OCI-LY7 (cell line): ENCODE measurements around the gene PLPP3. TPM values are rescaled to one million over a fixed set of nuclear protein-coding genes. Genes with fewer than 3 reads are reported as not detected.

Source experiments
- BruUV-seq: library from RNA; stranded (reverse); fragments of 400-500 nt; replicated peaks from 2 replicates; lab custom pipeline; 2021; lab: Mats Ljungman, UMichigan
- CTCF ChIA-PET: fragments of 300-600 bp; sonication (Branson Sonifier 250); formaldehyde crosslinking; loops from one replicate; lab custom pipeline; 2022; ENCODE audit warnings: antibody characterized with exemption; ENCODE audit not compliant: unreplicated experiment; lab: Charles Lee
- POLR2A ChIA-PET: fragments of 300-600 bp; sonication (Branson Sonifier 250); formaldehyde crosslinking; loops from one replicate; lab custom pipeline; 2022; ENCODE audit warnings: antibody characterized with exemption; lab: Charles Lee
- DNase-seq: peaks from one replicate; pipeline ENCODE4 v3.0.0-alpha.2; 2015; ENCODE audit warnings: low spot score
- H2AFZ ChIP-seq: fragments of 200-600 bp; sonication (generic), shearing (Covaris generic); 2 replicates; pipeline ENCODE4 v1.6.1; 2014; ENCODE audit warnings: mild to moderate bottlenecking, antibody characterized with exemption, low read length, moderate library complexity
- H3K27ac ChIP-seq: fragments of 200-600 bp; sonication (generic); 2 replicates; pipeline ENCODE4 v1.5.1; 2014; ENCODE audit warnings: mixed run types, low read depth, mild to moderate bottlenecking, moderate library complexity, low read length, inconsistent platforms; ENCODE audit not compliant: poor library complexity, severe bottlenecking
- H3K36me3 ChIP-seq: fragments of 200-600 bp; sonication (generic); 2 replicates; pipeline ENCODE4 v1.6.1; 2014; ENCODE audit warnings: mild to moderate bottlenecking, antibody characterized with exemption, low read length, moderate library complexity, mixed read lengths; ENCODE audit not compliant: insufficient read depth
- H3K4me1 ChIP-seq: fragments of 200-600 bp; sonication (generic); 2 replicates; pipeline ENCODE4 v1.5.1; 2014; ENCODE audit warnings: mild to moderate bottlenecking, low read length; ENCODE audit not compliant: insufficient read depth, poor library complexity, severe bottlenecking
- H3K4me2 ChIP-seq: fragments of 200-600 bp; sonication (generic); 2 replicates; pipeline ENCODE4 v1.6.1; 2014; ENCODE audit warnings: mild to moderate bottlenecking, low read length
- H3K4me3 ChIP-seq: fragments of 200-600 bp; sonication (generic); 2 replicates; pipeline ENCODE4 v1.5.1; 2014; ENCODE audit warnings: mild to moderate bottlenecking, low read depth, low read length; ENCODE audit not compliant: poor library complexity, severe bottlenecking
- H3K79me2 ChIP-seq: fragments of 200-600 bp; sonication (generic); 2 replicates; pipeline ENCODE4 v1.6.1; 2016; ENCODE audit warnings: low read depth, mild to moderate bottlenecking, low read length, moderate library complexity, mixed read lengths; ENCODE audit not compliant: insufficient read depth
- H3K9me2 ChIP-seq: fragments of 200-600 bp; sonication (generic); 2 replicates; pipeline ENCODE4 v1.6.1; 2016; ENCODE audit warnings: mild to moderate bottlenecking, low read length, mixed read lengths; ENCODE audit not compliant: insufficient read depth
- H3K9me3 ChIP-seq: fragments of 200-600 bp; sonication (generic); 2 replicates; pipeline ENCODE4 v1.6.1; 2014; ENCODE audit warnings: mild to moderate bottlenecking, mixed run types, low read length, mixed read lengths
- H4K20me1 ChIP-seq: fragments of 200-600 bp; sonication (generic); 2 replicates; pipeline ENCODE4 v1.6.1; 2014; ENCODE audit warnings: mild to moderate bottlenecking, antibody characterized with exemption, low read length, moderate library complexity, mixed read lengths; ENCODE audit not compliant: insufficient read depth
- EZH2phosphoT487 ChIP-seq: fragments of 200-600 bp; sonication (generic); IDR thresholded peaks from 2 replicates; pipeline ENCODE4 v1.6.1; 2018; ENCODE audit warnings: low read depth, borderline replicate concordance, mild to moderate bottlenecking, mixed run types, antibody characterized with exemption, low read length, moderate library complexity, mixed read lengths
- intact Hi-C: fragments of 100-400 bp; cut with micrococcal nuclease; formaldehyde crosslinking; loops from one replicate; pipeline ENCODE4 v1.10.0; 2022; ENCODE audit not compliant: unreplicated experiment
- total RNA-seq, 2 experiments: library from RNA; depleted of rRNA in 1 of 2; stranded (reverse); fragments of >200 nt in 1 of 2; shearing (Covaris generic) in 1 of 2; gene quantifications; 2 replicates each; pipeline ENCODE4 v1.2.3, GENCODE V29; 2014 to 2022
- TF ChIP-seq, protein P1 (sequence below): fragments of 200-600 bp; sonication (generic); conservative IDR thresholded peaks from 2 replicates; pipeline ENCODE4 v1.5.1; 2014; ENCODE audit warnings: mild to moderate bottlenecking, antibody characterized with exemption, low read length, moderate library complexity, mixed read lengths

PLPP3 gene
- total RNA-seq, 2 experiments from 2014 or later: 0.92 to 1.7 TPM

DNA sequence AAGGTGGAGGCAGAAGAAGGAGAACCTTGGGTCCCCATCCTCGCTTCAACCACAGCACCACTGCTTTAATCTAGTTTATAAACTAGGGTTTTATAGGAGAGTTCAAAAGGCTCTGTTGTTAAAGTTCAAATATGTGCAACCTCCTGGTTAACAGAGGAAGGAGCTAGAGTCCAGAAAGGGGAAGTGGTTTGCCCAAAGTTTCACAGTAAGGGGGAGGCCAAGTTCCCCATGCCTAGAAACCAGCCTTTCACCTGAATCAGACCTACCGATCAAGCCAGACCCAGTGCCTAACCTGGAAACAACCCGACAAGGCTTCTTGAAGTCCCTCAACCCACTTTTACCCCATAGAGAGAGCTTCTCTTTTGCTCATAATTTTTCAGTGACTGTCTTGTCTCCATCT, 106.5 kb downstream of the PLPP3 start:
- no peaks in the 10 kb centered on the region for H3K36me3 ChIP-seq
- peak overlapping the region; percentile 48 for H3K4me2 ChIP-seq
- H3K4me3 ChIP-seq: no peak overlapping the region
- peaks cover 11% of the 10 kb centered on the region for H3K4me1 ChIP-seq
- H3K9me2 ChIP-seq: no peaks in the 10 kb centered on the region
- TF ChIP-seq EZH2phosphoT487: no peak
- TF ChIP-seq, protein P1, sequence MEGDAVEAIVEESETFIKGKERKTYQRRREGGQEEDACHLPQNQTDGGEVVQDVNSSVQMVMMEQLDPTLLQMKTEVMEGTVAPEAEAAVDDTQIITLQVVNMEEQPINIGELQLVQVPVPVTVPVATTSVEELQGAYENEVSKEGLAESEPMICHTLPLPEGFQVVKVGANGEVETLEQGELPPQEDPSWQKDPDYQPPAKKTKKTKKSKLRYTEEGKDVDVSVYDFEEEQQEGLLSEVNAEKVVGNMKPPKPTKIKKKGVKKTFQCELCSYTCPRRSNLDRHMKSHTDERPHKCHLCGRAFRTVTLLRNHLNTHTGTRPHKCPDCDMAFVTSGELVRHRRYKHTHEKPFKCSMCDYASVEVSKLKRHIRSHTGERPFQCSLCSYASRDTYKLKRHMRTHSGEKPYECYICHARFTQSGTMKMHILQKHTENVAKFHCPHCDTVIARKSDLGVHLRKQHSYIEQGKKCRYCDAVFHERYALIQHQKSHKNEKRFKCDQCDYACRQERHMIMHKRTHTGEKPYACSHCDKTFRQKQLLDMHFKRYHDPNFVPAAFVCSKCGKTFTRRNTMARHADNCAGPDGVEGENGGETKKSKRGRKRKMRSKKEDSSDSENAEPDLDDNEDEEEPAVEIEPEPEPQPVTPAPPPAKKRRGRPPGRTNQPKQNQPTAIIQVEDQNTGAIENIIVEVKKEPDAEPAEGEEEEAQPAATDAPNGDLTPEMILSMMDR: no peak
- intact Hi-C loops: loop anchor here (2.0 kb wide), 1 partner anchor 106 kb away; the partner anchor contains the start of gene PLPP3
- BruUV-seq: no TSS peak
- no peaks in the 10 kb centered on the region for H4K20me1 ChIP-seq
- no peak overlapping the region for H2AFZ ChIP-seq
- no peaks in the 10 kb centered on the region for H3K9me3 ChIP-seq
- CTCF ChIA-PET: interaction anchor here (0.6 kb wide), 1 partner anchor 104 kb away, joined by 3 read pairs; no protein-coding TSS in a partner anchor
- POLR2A ChIA-PET: interaction anchor here (0.6 kb wide), 1 partner anchor 10 kb away, joined by 3 read pairs; no protein-coding TSS in a partner anchor
- H3K79me2 ChIP-seq: no peaks in the 10 kb centered on the region
- H3K27ac ChIP-seq: no peak overlapping the region
- DNase-seq: peak; percentile 72

DNA sequence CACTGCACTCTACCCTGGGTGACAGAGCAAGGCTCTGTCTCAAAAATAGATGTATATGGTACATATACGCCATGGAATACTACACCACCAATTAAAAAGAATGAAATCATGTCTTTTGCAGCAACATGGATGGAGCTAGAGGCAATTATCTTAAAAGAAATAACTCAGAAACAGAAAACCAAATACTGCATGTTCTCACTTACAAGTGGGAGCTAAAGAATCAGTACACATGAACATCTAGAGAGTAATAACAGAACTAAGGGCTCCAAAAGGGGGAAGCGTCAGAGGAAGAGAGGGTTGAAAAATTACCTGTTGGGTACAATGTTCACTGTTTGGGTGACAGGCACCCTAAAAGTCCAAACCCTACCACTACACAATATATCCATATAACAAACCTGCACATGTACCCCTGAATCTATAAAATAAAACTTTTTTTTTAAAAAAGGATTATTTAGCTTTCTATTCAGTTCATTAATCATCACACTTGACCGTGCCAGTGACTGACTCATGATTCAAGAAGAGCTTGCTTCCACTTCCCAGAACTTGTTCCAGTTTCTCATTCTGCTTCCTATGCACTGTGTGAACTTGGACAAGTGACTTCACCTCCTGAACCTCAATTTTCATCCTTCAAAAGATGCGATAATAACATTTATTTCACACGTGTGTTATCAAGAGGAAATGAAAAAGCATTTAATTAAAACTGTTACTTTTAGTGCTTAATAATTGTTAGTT, 109.6 kb downstream of the PLPP3 start:
- Histone ChIP-seq H2AFZ (no peak overlapping the region), H3K9me2 (no peaks in the 10 kb centered on the region), H3K4me1 (peaks cover 11% of the 10 kb centered on the region), H3K9me3 (no peaks in the 10 kb centered on the region), H4K20me1 (no peaks in the 10 kb centered on the region), H3K4me2 (no peak overlapping the region), H3K36me3 (no peaks in the 10 kb centered on the region), H3K4me3 (no peak overlapping the region), H3K27ac (no peak overlapping the region), H3K79me2 (no peaks in the 10 kb centered on the region)
- POLR2A ChIA-PET: interaction anchor here (1.1 to 1.3 kb wide), 4 partner anchors 13 to 38 kb away, joined by 3 to 4 read pairs (median 3); no protein-coding TSS in a partner anchor
- no peak for TF ChIP-seq EZH2phosphoT487
- TF ChIP-seq, protein P1: no peak
- no TSS peak for BruUV-seq
- CTCF ChIA-PET: no interaction called here
- intact Hi-C loops: no loop called here
- no peak for DNase-seq

DNA sequence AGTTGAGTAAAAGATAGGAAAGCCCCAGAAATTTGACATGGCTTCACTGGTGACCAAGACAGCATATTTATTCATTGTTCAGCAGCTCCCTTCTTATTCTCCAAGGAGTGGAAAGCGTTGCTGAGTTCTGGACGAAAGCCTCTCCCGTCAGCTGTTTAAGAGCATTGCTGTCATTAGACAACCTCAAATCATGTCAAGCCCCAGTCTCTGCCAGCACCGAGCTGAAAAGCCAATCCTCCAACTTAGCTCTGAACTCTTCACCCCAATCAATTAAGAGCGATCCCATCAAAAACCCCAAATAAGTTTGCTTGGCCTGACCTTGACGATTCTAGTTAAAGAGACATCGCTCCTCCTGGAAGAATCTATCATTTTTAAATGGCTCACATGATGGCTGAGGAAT, 110.8 kb downstream of the PLPP3 start:
- H3K4me3 ChIP-seq: no peak overlapping the region
- no peak overlapping the region for H2AFZ ChIP-seq
- H4K20me1 ChIP-seq: no peaks in the 10 kb centered on the region
- H3K9me2 ChIP-seq: no peaks in the 10 kb centered on the region
- no peak for DNase-seq
- BruUV-seq: no TSS peak
- ChIA-PET POLR2A (interaction anchor here (1.1 kb wide), 1 partner anchor 11 kb away, joined by 3 read pairs; no protein-coding TSS in a partner anchor), CTCF (no interaction called here)
- H3K9me3 ChIP-seq: no peaks in the 10 kb centered on the region
- H3K79me2 ChIP-seq: no peaks in the 10 kb centered on the region
- peaks cover 11% of the 10 kb centered on the region for H3K4me1 ChIP-seq
- H3K27ac ChIP-seq: no peak overlapping the region
- no peak overlapping the region for H3K4me2 ChIP-seq
- no peaks in the 10 kb centered on the region for H3K36me3 ChIP-seq
- intact Hi-C loops: no loop called here
- TF ChIP-seq, protein P1: no peak
- TF ChIP-seq EZH2phosphoT487: no peak
